Motor neuron (in vitro differentiated cells): Measurements from ENCODE around the gene BEAN1. TPM values are rescaled to one million over a fixed set of nuclear protein-coding genes. Genes with fewer than 3 reads are reported as not detected.

Source experiments
- ATAC-seq, 8 experiments: fragments of 200-7000 bp; cut with Tn5 transposase; replicated peaks in 6 of 8; 2 replicates each; pipeline ENCODE4 v1.8.0; 2021; ENCODE audit warnings: mild to moderate bottlenecking in 8 of 8, moderate library complexity in 8 of 8
- H3K27ac ChIP-seq, 2 donors: fragments of 250-450 bp; sonication (Bioruptor Pico); 2 replicates each; pipeline ENCODE4 v1.9.0; 2021; ENCODE audit warnings: antibody characterized with exemption in 2 of 2, mild to moderate bottlenecking in 2 of 2, moderate library complexity in 1 of 2
- H3K4me1 ChIP-seq, 2 donors: fragments of 250-450 bp; sonication (Bioruptor Pico); replicated peaks in 1 of 2; 2 replicates each; pipeline ENCODE4 v1.6.1; 2021; ENCODE audit warnings: antibody characterized with exemption in 2 of 2, mild to moderate bottlenecking in 2 of 2, moderate library complexity in 1 of 2
- H3K4me3 ChIP-seq, 5 donors: fragments of 250-450 bp; sonication (Bioruptor Pico); 2 replicates each; pipeline ENCODE4 v1.9.0; 2021; ENCODE audit warnings: antibody characterized with exemption in 5 of 5, mild to moderate bottlenecking in 5 of 5, moderate library complexity in 4 of 5
- WGBS, 10 experiments: fragments of 450-650 bp; shearing (Covaris generic); methylation state at CpG; one replicate each; pipeline ENCODE4 v1.0.0; 2022; 5-methylcytosine and 5-hydroxymethylcytosine counted together
- in situ Hi-C, 9 experiments: fragments of 400-800 bp; cut with MboI; loops; one replicate each; pipeline ENCODE4 v1.15.0; 2021; ENCODE audit warnings: low sequenced_read_pairs in 9 of 9, low pct_unique_long_range_greater_than_20kb in 2 of 9; ENCODE audit not compliant: unreplicated experiment in 9 of 9
- total RNA-seq, 8 experiments: library from RNA; unstranded; fragments of 300-600 nt; gene quantifications; 2 replicates each; pipeline versions ENCODE4 v1.2.3 to v1.2.4, GENCODE V29; 2022

The BEAN1 gene
- total RNA-seq, 8 experiments from 2014 or later, result 1.5 to 11.5 (median 3.3) TPM

DNA sequence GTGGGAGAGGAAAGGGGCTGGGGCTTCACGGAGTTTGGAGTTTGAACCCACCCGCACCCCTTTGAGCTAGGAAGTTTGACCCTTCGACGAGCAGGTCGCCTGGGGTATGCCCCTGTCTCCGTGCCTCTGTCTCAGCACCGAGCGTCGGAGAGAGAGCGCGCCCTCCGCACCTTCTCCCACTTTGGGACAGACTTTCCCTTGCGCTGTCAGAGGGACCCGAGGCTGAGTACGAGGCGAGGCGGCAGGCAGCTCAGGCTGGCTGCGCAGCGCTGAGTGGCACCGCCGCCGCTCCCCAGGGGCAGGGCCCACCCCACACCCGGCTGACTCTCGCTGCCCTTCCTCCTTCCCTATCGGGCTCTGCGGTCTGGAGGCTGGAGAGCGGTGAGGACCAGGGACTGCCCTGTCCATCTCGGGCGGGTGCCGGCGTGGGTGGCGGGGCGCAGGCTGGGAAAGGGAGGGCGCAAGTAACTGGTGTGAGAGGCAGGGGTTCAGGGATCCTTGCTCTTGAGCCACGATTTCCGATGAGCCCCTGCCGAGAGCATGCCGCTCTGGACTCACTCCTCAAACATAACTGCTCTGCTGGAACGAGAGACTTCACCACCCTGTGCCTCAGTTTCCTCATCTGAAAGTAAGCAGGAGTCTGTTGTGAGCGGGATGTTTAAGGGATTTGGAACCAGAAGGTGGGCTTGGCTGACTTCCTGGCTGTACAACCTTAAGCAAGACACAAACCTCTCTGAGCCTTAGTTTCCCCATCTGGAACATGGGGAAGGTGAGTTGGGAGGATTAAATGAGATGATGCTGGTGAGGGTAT lies 981 bp downstream of the BEAN1 start:
- Histone ChIP-seq H3K4me3 (peak overlapping the region; percentile 39 to 52 (median 43)), H3K27ac (no peak overlapping the region), H3K4me1 (peaks cover 0 to 6% of the 10 kb centered on the region in 2 donors)
- in situ Hi-C loops, result no loop called here
- 0% methylated on average over 2 of the region's 40 CpGs; no CpG with 5 or more reads in 9 of the 10 experiments for WGBS, 10 experiments
- peak; percentile 11 to 32 (median 16) for ATAC-seq

DNA sequence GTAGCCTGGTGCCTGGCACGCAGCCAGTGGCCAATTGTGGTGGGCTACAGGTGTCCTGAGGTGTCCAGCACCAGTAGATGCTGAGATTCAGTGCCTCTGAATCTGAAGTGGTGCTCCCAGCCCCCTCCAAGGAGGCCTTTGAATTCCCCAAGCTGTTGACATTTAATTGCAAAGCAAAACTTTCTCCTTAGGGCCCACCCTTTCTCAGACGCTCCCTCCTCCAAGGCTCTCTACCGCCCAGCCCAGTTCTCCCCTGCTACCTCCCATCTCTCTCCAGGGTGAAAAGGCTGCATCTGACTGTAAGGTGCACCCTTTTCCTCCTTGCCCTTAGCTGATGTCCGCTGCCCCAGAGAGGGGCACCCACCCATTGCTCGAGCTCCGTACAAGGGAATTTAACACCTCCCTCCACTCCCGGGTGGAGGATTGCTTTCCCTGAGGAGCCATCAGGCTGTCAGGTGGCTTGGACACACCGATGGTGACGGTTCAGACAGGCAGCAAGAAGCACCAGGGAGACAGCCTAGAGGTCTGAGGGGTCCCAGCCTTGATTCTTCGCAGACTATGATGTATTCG lies 1.7 kb downstream of the BEAN1 start:
- H3K4me1 ChIP-seq, result peaks cover 0 to 6% of the 10 kb centered on the region in 2 donors
- no peak overlapping the region for H3K27ac ChIP-seq
- 10 to 50% (median 21%) methylated on average over 1 to 9 of the region's 11 CpGs; no CpG with 5 or more reads in 3 of the 10 experiments for WGBS, 10 experiments
- no peak overlapping the region for H3K4me3 ChIP-seq
- peak in 3 of 8 experiments; percentile 7 to 35 (median 16) for ATAC-seq
- in situ Hi-C loops, result no loop called here

DNA sequence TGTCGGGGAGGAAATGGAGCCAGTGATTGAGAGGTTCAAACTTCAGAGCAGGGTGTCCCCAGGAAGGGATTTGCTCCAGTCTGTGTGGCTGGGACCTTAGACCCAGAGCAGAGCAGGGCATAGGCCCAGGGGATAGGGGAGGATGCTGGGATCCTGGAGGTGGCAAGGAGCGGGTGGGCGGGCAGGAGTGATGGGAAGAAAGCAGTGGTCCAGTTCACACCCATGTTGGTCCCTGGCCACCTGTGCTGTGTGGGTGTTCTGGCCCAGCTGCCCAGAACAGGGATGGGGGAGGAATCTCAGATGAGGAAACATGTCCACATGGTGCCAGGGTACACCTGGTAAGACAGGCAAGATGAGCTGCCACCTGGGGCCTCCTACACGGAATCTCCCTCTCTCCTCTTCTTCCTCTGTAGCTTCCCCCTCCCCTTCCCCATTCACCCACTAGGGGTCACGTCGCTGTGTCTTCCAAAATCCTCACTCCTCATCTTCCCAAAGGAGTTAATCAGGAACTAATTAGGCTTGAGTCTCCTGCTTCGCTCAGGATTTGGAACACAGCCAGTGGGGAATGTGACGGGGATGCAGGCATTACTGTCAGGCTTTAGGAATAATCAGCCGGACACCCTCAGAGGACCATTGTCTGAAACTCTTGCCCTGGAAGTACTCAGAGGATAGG lies 2.3 kb downstream of the BEAN1 start:
- in situ Hi-C loops, result no loop called here
- 13 to 51% (median 34%) methylated on average over 1 to 5 of the region's 9 CpGs; no CpG with 5 or more reads in 4 of the 10 experiments for WGBS, 10 experiments
- Histone ChIP-seq H3K4me1 (peaks cover 0 to 6% of the 10 kb centered on the region in 2 donors), H3K4me3 (no peak overlapping the region), H3K27ac (no peak overlapping the region)
- no peak for ATAC-seq

DNA sequence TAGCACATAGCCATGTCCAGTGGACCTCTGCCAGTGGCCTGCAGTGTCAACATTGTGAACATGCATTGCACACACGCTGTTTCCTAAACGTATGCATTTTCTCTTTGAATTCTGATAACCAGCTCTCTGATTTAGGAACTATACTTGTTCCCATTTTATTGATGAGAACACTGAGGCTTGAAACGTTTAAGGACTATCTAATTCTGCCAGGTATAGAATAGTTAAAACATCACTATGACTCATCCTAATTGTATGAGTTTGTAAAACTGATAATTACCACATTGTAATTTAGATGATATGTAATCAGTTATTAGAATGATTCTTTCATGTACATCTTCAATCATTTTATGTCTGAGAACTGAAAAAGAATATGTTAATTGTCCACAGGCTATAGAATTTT lies 3.1 kb downstream of the BEAN1 start:
- in situ Hi-C loops, result no loop called here
- Histone ChIP-seq H3K4me1 (peaks cover 0 to 6% of the 10 kb centered on the region in 2 donors), H3K4me3 (no peak overlapping the region), H3K27ac (no peak overlapping the region)
- no peak for ATAC-seq
- 0 to 81% (median 60%) methylated on average over 1 to 3 of the region's 3 CpGs; no CpG with 5 or more reads in 1 of the 10 experiments for WGBS, 10 experiments

GRCh38 chr16:66431760-66432159 lies 4.7 kb downstream of the BEAN1 start:
- 54 to 88% (median 79%) methylated on average over 1 to 8 of the region's 8 CpGs; no CpG with 5 or more reads in 2 of the 10 experiments for WGBS, 10 experiments
- ATAC-seq, result no peak

GRCh38 chr16:66432429-66432828 lies 5.3 kb downstream of the BEAN1 start:
- Histone ChIP-seq H3K4me3 (no peak overlapping the region), H3K27ac (no peak overlapping the region), H3K4me1 (peaks cover 0 to 6% of the 10 kb centered on the region in 2 donors)
- no peak for ATAC-seq
- in situ Hi-C loops, result no loop called here
- WGBS, 10 experiments, result 92 to 100% (median 97%) methylated on average over 1 to 3 of the region's 5 CpGs; no CpG with 5 or more reads in 6 of the 10 experiments

More at GRCh38 chr16:66431760-66432159, 4.7 kb downstream of the BEAN1 start:
- in situ Hi-C loops, result no loop called here
- H3K4me1 ChIP-seq, result peaks cover 0 to 6% of the 10 kb centered on the region in 2 donors
- no peak overlapping the region for H3K4me3 ChIP-seq
- H3K27ac ChIP-seq, result no peak overlapping the region

- in situ Hi-C loops, result no loop called here
- ATAC-seq, result peak in 1 of 8 experiments; percentile 24
- no peaks in the 10 kb centered on the region for H3K4me1 ChIP-seq
- H3K4me3 ChIP-seq, result no peak overlapping the region
- WGBS, 10 experiments, result 17 to 100% (median 87%) methylated on average over 2 to 8 of the region's 9 CpGs; no CpG with 5 or more reads in 5 of the 10 experiments
- no peak overlapping the region for H3K27ac ChIP-seq
These were observed 7.7 kb downstream of the BEAN1 start for GRCh38 chr16:66434619-66435430.

DNA sequence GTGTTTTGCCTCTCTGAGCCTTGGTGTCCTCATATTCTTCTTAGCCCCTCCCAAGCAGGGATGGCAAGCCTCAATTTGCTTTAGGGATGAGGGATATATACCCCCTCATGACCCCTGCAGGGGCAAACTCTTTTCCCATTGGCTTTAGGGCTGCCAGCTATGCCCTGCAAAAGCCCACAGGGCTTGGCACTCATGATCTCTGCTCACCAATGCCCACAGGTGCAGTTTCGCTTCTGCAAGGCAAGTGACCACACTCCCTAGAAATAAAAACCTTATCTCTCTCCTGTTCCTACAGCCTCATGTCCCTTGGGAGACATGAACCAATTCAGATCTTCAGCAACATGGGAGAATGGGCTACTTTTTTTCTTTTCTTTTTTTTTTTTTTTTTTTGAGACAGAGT lies 8.8 kb downstream of the BEAN1 start:
- H3K4me3 ChIP-seq, result no peak overlapping the region
- in situ Hi-C loops, result no loop called here
- 80 to 100% (median 83%) methylated on average over 1 of the region's 1 CpG; no CpG with 5 or more reads in 7 of the 10 experiments for WGBS, 10 experiments
- ATAC-seq, result no peak
- no peak overlapping the region for H3K27ac ChIP-seq
- H3K4me1 ChIP-seq, result no peaks in the 10 kb centered on the region

DNA sequence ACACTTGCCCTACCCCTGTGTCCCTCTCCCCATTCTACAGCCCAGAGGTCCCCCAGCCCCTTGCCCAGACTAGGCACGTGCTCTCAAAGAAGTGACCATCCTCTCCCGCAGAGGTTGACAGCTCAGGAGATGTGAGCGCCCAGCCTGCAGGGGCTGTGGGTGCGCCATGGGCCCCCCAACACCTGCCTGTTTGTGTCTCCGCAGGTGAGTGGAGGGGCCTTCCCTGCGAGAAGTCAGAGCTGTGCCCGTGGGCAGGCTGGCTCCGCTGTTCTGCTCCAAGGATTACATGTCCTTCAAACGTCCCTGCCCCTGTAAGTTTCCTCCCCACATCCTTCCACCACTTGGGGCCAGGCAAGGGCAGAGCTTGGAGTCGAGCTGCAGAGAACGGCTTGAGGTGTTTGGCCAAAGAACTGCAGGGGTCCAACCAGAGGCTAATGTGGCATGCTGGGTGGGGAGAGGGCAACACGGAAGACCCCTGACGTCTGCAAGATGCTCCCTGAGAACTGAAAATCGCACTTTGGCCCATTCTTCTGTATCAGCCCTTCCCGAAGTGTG lies 10.4 kb downstream of the BEAN1 start:
- Histone ChIP-seq H3K4me3 (no peak overlapping the region), H3K4me1 (no peaks in the 10 kb centered on the region), H3K27ac (no peak overlapping the region)
- no peak for ATAC-seq
- 40 to 87% (median 70%) methylated on average over 1 to 5 of the region's 15 CpGs; no CpG with 5 or more reads in 2 of the 10 experiments for WGBS, 10 experiments
- in situ Hi-C loops, result no loop called here

DNA sequence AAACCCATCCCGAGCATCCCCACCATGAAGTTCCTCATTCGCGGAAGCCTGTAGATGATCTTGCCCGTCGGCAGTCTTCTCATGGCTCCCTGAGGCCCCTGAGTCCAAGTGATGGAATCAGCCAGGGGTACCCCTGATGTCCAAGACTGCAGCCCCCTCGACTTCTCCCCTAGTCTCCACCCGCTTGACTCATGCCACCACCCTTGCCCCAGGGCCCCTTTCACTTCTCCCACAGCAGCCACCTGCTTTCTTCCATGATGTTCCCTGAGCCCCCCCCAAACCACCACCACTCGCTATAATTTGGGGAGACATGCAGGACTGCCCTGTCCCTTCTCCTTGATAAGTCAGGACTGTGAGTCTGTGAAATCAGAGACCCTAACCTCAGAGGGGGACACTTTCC lies 11.4 kb downstream of the BEAN1 start:
- Histone ChIP-seq H3K4me3 (no peak overlapping the region), H3K27ac (no peak overlapping the region), H3K4me1 (no peaks in the 10 kb centered on the region)
- in situ Hi-C loops, result no loop called here
- WGBS, 10 experiments, result 80 to 100% (median 90%) methylated on average over 1 to 2 of the region's 8 CpGs; no CpG with 5 or more reads in 7 of the 10 experiments
- ATAC-seq, result no peak

DNA sequence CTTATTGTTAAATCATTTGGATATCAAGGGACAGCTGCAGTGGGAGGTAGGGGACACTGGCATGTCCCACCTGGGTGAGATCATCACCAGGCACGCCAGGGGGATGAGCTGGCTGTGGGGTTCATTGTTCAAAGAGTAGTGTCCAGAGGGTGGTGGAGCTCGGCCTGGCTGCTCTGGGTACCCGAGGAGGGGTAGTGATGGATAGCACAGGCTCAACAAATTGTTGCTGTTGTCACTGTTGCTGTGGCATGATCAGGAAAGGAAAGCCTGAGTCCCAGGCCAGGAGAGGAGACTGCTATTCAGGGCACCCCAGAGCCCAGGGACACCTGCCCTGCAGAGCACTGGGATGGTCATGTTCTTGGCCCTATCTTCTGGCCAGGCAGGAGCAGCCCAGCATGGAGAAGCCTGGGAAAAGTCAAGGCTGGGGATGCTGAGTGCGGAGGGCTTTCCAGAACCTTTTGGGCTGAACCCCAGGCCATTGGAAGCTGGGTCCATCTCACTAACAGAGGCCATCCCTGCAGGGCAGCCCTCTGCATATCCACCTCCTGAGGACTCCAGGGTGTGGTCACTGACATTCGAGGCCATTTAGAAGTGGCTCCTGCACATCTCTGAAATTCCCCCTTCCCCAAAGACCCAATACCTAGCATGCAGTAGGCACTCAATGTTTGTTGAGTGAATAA lies 12.1 kb downstream of the BEAN1 start:
- no peak overlapping the region for H3K4me3 ChIP-seq
- in situ Hi-C loops, result no loop called here
- 0 to 86% (median 57%) methylated on average over 1 to 4 of the region's 5 CpGs; no CpG with 5 or more reads in 5 of the 10 experiments for WGBS, 10 experiments

More for the DNA sequence above, 12.1 kb downstream of the BEAN1 start:
- ATAC-seq, result no peak
- H3K27ac ChIP-seq, result no peak overlapping the region
- H3K4me1 ChIP-seq, result no peaks in the 10 kb centered on the region
